Measurements from ENCODE around the gene PRG2.

DNA sequence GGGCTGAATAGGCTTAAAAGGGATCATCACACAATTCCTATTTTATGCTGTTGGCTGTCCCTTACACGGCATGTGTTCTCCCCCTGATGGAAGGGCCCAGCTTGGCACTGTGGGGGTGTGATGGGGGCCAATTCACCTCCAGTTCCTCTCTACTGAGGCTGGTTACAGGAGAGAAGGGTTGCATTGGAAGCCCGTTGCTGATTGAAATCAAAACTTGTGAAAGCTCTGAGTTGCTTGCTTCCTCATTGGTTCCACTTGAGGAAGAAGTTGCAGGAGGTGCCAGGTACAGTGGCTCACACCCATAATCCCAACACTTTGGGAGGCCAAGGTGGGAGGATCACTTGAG is 13.3 kb upstream of the PRG2 start:
- TF ChIP-seq, protein P1, sequence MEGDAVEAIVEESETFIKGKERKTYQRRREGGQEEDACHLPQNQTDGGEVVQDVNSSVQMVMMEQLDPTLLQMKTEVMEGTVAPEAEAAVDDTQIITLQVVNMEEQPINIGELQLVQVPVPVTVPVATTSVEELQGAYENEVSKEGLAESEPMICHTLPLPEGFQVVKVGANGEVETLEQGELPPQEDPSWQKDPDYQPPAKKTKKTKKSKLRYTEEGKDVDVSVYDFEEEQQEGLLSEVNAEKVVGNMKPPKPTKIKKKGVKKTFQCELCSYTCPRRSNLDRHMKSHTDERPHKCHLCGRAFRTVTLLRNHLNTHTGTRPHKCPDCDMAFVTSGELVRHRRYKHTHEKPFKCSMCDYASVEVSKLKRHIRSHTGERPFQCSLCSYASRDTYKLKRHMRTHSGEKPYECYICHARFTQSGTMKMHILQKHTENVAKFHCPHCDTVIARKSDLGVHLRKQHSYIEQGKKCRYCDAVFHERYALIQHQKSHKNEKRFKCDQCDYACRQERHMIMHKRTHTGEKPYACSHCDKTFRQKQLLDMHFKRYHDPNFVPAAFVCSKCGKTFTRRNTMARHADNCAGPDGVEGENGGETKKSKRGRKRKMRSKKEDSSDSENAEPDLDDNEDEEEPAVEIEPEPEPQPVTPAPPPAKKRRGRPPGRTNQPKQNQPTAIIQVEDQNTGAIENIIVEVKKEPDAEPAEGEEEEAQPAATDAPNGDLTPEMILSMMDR (conservative IDR thresholded peaks at IDR 0.05), result no peak
- no peak for TF ChIP-seq EZH2 (IDR thresholded peaks at IDR 0.05; ENCODE audit: low read depth)
